HTERT RPE-1 (cell line): ENCODE results near the gene CRADD.
"Not testable (repeated sequence)": the region's sequence is repeated elsewhere in the genome, so short reads cannot be mapped to it uniquely, and the experiment has no call there.

Experiments
- in situ Hi-C: fragments of 300-500 bp; cut with MboI; formaldehyde crosslinking; loops from 4 replicates; pipeline ENCODE4 v1.14.3; 2020; ENCODE audit warnings: low sequenced_read_pairs

The CRADD gene

DNA sequence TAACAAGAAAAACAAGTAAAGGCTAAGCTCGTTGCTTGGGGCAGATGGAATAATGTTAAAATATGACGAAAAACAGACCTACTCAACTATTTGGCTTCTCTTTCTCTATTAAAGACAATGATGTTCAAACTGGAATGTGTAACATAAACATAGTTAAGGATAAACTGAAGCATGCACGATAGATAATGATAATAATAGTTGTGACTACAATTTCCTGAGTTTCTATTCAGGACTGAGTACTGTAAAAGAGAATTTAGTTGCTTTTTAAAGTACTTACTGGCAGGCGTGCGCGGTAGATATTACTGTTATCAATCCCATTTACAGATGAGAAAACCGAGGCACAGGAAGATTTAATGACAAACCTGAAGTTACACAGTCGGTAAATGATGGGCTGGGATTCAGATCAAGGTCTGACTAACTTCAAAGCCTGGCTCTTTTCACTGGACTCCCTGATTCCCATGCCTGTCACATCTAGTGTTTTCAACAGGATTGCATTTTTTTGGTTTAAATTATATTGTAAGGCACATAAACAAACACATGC lies 103.0 kb downstream of the CRADD start:
- in situ Hi-C loops, result no loop called here

DNA sequence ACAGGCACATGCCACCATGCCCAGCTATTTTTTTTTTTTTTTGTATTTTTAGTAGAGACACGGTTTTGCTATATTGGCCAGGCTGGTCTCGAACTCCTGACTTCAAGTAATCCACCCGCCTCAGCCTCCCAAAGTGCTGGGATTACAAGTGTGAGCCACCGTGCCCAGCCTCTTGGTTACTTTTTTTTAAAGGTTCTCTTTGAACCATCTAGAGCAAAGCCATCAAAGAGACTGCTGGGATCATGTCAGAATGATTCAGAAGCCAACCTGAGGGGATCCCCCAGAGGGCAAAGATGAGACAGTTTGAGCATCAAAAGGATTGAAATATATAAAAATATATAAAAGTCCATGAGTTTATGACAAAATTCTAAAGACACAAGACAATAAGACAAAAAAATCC lies 103.7 kb downstream of the CRADD start:
- in situ Hi-C loops, result not testable (repeated sequence)

DNA sequence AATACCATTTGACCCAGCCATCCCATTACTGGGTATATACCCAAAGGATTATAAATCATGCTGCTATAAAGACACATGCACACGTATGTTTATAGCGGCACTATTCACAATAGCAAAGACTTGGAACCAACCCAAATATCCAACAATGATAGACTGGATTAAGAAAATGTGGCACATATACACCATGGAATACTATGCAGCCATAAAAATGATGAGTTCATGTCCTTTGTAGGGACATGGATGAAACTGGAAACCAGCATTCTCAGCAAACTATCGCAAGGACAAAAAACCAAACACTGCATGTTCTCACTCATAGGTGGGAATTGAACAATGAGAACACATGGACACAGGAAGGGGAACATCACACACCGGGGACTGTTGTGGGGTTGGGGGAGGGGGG lies 104.8 kb downstream of the CRADD start:
- in situ Hi-C loops, result not testable (repeated sequence)

DNA sequence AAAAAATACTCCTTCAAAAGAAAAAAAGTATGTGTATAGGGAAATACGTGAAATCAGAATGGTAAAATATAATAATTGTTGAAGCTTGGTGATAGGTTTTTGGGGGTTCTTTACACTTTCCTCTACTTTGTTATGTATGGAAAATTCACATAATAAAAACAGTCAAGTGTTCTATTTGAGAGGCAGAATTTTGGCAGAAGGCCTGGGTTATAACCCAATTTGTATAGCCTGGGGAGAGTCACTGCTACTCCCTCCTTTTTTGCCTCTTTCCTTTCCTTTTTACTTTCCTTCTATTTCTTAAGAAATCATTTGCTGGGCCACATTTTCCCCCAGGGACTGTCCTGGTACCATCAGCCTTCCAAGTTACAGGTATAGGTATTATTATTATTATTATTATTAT lies 105.7 kb downstream of the CRADD start:
- in situ Hi-C loops, result no loop called here

DNA sequence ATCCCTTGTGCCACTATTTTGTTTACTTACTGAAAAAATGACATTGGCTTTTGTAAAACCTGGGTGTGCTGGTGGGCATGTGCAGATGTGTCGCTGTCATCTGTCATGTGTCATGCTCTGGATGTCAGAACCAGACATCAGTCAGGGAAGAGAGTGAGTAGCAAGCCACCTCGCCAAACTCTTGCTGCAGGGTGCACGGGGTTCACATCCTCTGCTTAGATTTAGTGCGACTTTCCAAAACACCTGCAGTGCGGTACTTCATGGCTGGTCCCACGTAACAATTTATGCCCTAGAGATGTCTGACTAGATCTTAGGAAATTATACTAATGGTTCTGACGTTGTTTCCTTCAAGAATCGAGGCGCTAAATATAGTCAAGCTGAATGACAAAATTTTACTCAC lies 106.7 kb downstream of the CRADD start:
- in situ Hi-C loops, result no loop called here

DNA sequence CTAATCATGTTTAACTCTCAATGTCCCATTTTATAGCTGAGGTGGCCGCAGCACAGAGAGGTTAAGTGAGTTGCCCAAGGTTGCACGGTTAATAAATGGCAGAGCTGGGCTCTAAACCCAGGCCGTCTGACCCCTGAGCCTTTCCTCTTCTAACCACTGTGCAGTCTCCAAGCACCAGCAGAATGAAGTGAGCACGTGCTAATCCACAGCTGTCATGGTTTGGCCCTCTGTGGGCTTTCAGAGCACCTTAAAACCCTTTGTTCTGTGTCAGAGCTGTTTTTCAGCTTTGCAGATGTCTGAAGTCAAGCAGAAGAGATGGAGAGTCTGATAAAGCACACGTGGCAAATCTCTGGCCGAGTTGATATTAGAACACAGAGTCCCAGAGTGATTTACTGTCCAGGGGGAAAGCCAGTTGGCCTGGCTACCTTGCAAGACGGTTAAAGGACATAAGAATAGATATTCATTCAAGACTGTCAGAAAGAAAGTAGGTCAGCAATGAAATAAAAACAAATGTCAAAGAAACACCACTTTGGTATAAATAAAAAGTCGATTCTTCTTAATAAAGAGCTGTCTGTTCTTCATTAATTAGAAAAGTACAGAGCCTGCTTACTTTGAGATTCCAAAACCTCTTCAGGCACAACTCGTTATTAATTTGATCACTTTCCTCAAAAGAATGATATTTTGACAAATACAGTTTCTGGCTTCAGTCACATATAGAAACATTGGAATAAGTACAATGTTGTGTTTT lies 107.3 kb downstream of the CRADD start:
- in situ Hi-C loops, result no loop called here

DNA sequence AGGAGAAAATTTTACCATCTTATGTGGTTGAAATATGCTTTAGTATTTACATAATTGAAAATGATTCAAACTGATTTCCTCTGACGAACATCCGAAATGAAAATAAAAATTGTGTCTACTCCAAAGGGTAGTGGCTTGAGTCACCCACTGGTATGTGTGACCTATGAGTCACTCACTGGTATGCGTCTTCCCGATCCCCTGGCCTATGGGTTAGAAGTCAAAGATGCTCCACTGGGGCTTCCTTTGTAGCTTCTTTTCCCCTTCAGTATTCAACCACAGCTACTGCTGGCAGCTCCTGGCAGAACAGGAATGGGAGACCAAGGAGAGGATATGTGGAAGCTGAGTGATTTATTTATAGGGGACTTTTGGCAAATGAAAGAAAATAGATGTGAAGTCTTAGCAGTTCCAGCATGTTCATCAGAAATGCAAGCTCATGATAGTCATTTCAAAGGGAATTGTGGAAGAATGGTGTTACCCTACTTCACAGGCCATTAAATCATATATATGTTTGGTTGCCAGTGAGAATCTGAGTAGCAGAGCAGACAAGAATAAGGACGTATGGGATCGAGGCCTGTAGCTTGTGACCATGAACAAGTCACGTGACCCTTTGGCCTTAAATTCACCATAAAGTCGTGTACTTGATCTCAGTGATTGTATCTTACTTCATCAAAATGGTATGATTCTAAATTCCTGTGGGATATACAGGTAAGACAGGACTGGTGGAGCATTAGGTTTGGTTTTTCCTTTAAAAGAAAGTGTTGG lies 108.3 kb downstream of the CRADD start:
- in situ Hi-C loops, result no loop called here

DNA sequence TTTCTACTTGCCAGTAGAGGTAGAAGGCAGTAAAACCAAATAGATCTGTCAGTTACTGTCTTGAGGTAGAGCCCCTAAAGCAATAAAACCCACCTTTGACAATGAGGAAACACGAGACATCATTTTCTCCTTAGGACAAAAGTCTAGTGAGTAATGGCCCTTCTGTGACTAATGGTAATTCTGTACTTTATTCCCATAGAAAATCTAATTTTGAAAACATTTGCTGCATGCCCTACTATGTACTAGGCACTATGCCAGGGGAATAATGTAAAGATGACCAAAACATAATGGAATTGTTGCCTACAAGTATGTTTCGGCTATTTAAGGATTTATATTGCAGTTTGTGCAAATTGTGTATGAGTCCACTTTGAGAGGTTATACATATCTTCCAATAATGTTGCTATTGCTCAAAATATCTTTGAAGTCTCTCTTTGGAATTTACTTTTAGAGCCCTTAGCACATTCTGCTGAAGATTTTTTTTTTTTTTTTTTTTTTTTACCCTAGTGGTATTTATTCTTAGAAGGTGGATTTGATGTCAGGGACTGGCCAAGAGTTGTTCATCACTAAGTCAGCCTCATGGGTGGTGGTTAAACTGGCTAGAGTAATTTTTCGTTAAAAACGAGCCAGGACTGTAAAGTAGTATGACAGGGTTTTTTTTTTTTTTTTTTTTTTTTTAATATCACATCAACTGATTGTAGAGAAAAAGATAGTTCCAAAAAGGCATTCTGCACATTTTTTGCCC lies 109.7 kb downstream of the CRADD start:
- in situ Hi-C loops, result no loop called here

DNA sequence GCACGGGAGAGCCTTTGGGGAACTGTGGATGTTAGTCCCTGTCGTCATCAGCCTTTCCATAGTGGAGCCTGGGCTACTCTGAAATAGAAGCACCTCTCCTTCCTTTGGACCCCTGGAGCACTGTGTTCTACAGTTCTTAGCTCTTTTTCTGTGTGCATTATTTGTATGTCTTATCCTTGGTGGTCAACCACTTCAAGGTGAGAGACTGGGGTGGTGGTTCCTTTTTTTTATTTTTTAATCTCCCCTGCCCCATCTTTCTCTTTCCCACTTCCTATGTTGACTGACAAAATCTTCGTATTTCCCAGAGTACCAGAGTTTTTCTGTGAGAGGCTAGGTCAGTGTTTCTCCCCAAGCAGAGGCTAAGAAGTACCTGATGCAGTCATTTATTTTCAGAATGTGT lies 111.7 kb downstream of the CRADD start:
- in situ Hi-C loops, result no loop called here

DNA sequence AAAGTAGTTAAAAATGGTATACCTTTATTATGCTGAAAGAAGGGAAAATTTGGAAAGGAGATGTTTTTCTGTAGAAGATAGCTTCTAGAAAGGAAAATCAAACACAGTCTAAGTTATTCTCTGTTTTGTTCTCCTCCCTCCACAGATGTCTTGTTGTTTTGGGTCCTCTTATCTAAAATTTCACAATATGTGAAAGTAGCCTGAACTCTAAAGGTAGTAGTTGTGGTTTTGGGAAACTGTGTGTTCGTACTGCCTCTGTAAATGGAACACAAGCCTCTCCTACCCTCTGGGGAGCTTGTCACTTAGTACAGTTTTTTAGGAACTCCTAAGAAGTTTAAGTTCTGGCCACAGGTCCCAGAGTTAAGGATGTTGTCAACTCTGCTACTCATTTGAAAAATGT lies 112.6 kb downstream of the CRADD start:
- in situ Hi-C loops, result no loop called here

DNA sequence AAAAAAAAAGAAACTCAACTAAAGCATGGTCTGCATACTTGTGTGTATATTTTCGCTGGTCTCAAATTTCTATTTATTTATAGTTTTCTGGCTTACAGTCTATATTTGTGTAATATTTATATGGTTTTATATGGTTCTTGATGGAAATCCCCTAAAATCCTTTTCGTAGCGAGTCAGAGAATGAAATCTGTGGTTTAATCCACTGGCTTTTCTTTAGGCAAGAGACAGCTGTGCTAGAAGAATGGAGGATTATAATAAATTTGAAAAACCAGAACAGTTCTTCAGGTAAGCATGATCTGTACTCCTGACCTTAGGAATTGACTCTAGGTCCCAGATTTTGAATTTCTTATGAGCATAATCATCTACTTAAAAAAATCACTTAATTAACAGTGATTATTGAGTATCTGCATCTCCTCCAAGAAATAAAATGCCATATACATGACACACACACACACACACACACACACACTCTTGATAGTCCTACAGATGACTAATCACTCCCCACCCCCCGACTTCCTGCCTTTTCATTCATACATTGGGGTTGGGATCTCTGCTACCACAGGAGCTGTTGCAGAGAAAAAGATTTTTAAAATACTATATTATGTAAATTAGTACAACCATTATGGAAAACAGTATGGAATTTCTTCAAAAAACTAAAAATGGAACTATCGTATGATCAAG lies 113.4 kb downstream of the CRADD start:
- in situ Hi-C loops, result no loop called here

DNA sequence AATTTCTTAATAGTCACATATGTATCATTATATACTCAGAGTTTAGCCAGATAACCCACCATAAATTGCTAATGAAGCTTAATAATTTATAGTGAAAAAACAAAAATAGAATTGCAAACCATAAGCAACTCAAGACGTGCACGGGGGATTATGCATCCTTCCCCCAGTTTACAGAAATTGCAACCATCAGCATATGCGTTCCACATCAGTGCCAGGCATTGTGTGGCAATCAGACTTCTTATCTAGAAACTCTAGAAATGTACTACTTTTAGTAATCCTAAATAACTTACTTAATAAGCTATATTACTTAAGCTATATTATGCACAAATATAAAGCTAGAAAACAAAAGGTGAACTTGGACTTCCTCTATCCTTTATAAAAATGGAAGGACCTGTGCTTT lies 115.8 kb downstream of the CRADD start:
- in situ Hi-C loops, result no loop called here

DNA sequence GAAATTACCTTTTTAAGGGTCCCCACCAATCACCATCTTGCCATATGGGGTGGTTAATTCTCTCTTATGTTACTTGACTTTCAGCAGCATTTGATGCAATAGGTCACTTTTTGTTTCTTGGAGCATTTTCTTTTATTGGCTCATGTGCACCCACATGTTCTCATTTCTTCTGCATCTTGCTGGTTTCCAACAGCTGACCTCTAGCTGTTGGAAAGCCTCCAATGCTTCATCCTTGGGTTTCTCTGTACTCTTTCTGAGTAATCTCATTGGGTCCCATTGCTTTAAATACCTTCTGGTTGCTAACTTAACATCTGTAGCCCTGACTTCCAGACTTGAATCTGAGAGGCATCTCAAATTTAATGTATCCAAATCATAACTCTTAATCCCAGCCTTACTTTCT lies 116.8 kb downstream of the CRADD start:
- in situ Hi-C loops, result no loop called here

DNA sequence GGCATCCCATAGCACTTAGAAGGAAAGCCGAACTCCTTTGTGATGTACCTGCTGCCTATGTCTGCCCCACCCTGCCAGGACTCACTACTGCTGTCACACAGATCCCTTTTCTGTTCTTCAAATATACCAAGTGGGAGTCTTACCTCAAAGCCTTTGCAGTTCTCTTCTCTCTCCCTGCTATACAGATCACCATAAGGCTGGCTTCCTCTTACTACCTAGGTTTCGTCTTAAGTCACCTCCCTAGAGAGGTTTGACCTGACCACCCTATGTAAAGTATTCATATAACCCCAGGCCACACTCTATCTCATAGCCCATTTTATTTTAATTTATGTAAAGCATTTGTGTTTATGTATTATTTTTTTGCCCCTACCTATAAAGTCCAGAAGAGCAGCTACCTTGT lies 117.6 kb downstream of the CRADD start:
- in situ Hi-C loops, result no loop called here

DNA sequence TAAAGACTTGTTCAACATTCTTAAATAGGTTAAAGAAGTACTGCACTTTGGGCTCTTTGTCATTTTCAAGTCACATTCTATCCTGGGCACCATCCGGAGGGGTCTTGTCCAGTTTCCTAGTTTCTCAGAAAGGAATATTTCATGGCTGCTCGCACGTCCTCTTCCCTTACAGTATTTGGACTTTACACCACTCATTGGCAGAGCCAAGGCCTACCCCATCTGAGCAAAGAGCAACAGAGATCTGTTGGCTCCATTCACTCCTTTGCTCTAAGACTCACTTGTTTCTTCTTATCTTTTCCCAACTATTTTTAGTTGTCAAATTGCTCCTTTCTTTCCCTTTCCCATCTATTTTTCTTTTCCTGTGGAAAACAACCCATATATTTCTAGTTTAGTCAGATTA lies 118.2 kb downstream of the CRADD start:
- in situ Hi-C loops, result no loop called here

DNA sequence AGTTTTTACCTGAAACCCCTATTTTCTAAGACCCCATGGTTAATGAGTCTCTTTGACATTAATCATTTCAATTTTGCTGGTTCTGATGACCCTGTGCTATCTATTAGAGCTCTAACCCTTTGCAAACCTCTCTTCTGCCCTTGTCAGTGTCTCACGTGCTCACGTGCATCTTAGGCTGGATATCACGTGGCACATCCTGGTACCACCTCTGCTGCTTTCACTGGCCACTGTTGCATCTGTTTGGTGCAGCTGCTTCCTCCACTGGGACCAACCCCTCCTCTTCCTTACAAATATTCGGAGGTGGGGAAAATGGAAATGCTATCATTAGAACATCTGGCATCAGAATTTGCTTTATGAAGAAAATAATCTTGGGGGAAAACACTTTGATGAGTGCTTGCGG lies 119.6 kb downstream of the CRADD start:
- in situ Hi-C loops, result no loop called here

DNA sequence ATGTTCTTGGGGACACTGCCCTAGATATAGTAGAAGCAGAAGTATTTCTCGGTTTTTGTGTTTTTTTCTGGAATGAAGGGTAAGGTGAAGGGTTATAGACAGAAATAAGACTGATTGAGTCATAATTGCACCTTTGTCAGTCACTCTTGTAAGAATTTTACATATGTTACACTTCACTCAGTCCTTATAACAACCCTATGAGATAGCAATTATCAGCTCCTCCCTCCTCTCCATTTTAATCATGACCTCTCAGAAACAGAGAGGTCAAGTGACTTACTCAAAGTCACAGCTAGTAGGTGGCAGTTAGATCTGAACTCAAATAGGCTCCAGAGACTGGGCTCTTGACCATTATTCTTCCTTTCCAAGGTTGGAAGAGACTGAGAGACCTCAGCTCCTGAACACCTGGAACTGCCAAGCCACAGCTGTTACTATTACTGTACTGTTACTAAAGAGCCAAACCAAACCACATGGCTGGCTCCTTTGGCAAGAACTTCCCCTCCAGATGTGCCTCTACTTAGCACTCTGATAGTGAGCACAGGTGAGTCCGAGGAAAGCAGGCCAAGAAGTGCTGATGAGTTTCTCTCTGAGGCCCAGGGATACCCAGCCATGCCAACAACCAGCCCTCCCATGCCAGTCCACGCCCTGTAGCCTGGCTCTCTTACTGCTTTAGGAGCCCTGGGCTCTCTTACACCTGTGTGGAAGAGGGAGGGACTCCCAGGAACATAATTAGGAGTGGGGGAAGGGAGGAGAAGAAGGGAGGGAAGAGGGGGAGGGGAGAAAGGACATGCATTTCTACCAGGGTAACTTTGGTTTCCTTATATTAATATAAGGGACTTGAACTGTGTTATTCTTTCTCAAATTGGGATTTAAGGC lies 121.3 kb downstream of the CRADD start:
- in situ Hi-C loops, result no loop called here

DNA sequence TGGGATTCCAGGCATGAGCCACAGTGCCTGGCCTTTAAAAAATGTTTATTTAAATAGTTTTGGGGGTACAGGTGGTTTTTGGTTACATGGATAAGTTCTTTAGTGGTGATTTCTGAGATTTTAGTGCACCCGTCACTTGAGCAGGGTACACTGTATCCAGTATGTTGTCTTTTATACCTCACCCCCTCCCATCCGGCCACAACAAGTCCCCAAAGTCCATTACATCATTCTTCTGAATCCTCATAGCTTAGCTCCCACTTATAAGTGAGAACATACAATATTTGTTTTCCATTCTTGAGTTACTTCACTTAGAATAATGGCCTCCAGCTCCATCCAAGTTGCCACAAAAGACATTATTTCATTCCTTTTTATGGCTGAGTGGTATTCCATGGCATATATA lies 124.5 kb downstream of the CRADD start:
- in situ Hi-C loops, result not testable (repeated sequence)

DNA sequence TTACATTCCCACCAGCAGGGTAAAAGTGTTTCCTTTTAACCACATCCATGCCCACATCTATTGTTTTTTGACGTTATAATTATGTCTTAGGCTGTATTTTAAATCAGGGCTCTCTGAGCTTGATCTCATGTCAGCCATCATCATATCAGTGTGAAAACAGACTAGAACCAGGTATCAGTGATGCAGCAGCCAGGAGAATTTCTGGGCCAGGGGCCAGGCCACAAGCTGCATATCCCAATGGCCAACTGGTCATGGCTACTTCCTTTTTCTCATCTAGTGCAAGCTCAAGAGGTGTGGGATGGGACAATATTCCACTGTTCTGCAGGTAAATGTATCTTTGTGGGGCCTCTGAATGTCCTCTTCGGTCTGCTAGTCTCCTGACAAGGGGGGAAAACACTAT lies 125.1 kb downstream of the CRADD start:
- in situ Hi-C loops, result no loop called here
